ENCODE results near the gene THBS3.

DNA sequence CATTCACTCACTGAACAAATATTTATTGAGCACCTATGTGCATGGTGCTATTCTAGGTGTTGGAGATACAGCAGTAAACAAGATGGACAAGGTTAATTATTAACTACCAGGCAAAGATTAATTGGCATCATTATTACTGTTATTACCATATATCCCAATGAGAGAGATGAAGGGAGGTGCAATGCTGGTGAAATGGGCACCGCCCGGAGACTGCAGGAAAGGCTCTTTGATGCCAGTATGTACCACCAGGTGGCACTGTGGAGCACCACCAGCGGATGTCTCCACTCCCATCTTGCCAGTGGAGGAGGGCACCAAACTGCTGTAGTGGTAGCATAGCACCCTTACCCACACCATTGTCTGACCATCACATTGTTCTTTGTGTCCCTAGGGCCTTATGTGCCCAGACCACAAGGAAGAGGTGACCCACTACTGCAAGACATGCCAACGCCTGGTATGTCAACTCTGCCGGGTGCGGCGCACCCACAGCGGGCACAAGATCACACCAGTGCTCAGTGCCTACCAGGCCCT lies 31.1 kb downstream of the THBS3 start:
- TF ChIP-seq, protein P1, sequence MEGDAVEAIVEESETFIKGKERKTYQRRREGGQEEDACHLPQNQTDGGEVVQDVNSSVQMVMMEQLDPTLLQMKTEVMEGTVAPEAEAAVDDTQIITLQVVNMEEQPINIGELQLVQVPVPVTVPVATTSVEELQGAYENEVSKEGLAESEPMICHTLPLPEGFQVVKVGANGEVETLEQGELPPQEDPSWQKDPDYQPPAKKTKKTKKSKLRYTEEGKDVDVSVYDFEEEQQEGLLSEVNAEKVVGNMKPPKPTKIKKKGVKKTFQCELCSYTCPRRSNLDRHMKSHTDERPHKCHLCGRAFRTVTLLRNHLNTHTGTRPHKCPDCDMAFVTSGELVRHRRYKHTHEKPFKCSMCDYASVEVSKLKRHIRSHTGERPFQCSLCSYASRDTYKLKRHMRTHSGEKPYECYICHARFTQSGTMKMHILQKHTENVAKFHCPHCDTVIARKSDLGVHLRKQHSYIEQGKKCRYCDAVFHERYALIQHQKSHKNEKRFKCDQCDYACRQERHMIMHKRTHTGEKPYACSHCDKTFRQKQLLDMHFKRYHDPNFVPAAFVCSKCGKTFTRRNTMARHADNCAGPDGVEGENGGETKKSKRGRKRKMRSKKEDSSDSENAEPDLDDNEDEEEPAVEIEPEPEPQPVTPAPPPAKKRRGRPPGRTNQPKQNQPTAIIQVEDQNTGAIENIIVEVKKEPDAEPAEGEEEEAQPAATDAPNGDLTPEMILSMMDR (conservative IDR thresholded peaks at IDR 0.05 in 1 of 2, IDR thresholded peaks at IDR 0.05 in 1 of 2; ENCODE audit: low read depth in 1 of 2, low read length in 2 of 2), result peak; percentile 83 to 95
- no peak for TF ChIP-seq EZH2 (IDR thresholded peaks at IDR 0.05; ENCODE audit: low read length, missing control alignments)

All from fibroblast of lung (primary cell).